GM23338 (cell line): ENCODE data around the gene PRKD1.

Experiments
- CREB1 ChIP-seq: fragments of 250-450 bp; sonication (Bioruptor Pico); IDR thresholded peaks from 2 replicates; pipeline ENCODE4 v1.5.0; 2020; ENCODE audit warnings: low read depth, mild to moderate bottlenecking, moderate library complexity
- EZH2 ChIP-seq: fragments of 200-600 bp; sonication (generic); IDR thresholded peaks from one replicate; pipeline ENCODE4 v1.8.0; 2017; ENCODE audit warnings: antibody characterized with exemption, mild to moderate bottlenecking, low read depth; ENCODE audit not compliant: unreplicated experiment
- EZH2phosphoT487 ChIP-seq: fragments of 200-600 bp; sonication (generic); IDR thresholded peaks from one replicate; pipeline ENCODE4 v1.8.1; 2018; ENCODE audit warnings: antibody characterized with exemption; ENCODE audit not compliant: unreplicated experiment
- JUNB ChIP-seq: IDR thresholded peaks from one replicate; pipeline ENCODE4 v1.6.1; 2016; ENCODE audit warnings: antibody characterized with exemption; ENCODE audit not compliant: unreplicated experiment
- POLR2AphosphoS5 ChIP-seq: IDR thresholded peaks from 2 replicates; pipeline ENCODE4 v1.6.1; 2016; ENCODE audit warnings: antibody characterized with exemption, low read depth
- ZNF114 ChIP-seq: fragments of 250-450 bp; sonication (Bioruptor Pico); IDR thresholded peaks from 2 replicates; pipeline ENCODE4 v1.5.0; 2020; ENCODE audit warnings: mild to moderate bottlenecking, moderate library complexity
- ZNF462 ChIP-seq: fragments of 250-450 bp; sonication (Bioruptor Pico); IDR thresholded peaks from 2 replicates; pipeline ENCODE4 v1.5.0; 2020; ENCODE audit warnings: mild to moderate bottlenecking, moderate library complexity
- TF ChIP-seq, protein P1 (sequence below), 2 experiments: fragments of 200-600 bp in 1 of 2; sonication (generic) in 1 of 2; conservative IDR thresholded peaks; 2 replicates each; pipeline versions ENCODE4 v1.5.1 to v1.6.1; 2016 to 2017; ENCODE audit warnings: antibody characterized with exemption in 2 of 2, low read depth in 2 of 2, mild to moderate bottlenecking in 2 of 2, moderate library complexity in 1 of 2
- TF ChIP-seq, protein P2 (sequence below): IDR thresholded peaks from one replicate; pipeline ENCODE4 v1.6.1; 2018; ENCODE audit warnings: antibody characterized with exemption; ENCODE audit not compliant: unreplicated experiment

DNA sequence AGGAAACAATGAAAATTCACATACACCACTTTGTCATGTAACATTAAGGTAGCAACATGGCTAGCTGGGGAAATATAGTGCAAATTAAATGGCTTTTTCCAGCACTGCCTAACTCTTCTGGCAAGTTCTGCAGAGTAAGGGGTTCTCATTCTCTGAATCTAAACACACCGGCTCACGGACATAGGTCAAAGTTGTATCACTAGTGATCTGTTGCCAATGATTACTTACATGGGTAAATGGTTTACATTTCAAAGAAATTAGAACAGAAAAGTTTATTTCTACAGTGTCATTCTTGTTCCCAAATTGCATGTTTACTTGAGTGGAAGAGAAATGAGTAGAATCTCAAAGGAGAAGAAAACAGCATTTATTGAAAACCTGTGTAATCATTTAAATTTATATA is 381.9 kb downstream of the PRKD1 start:
- TF ChIP-seq EZH2 (no peak), POLR2AphosphoS5 (no peak), ZNF114 (CRISPR knock-in tag) (no peak), ZNF462 (CRISPR knock-in tag) (no peak), JUNB (no peak), EZH2phosphoT487 (no peak), CREB1 (CRISPR knock-in tag) (no peak)
- TF ChIP-seq, protein P1, sequence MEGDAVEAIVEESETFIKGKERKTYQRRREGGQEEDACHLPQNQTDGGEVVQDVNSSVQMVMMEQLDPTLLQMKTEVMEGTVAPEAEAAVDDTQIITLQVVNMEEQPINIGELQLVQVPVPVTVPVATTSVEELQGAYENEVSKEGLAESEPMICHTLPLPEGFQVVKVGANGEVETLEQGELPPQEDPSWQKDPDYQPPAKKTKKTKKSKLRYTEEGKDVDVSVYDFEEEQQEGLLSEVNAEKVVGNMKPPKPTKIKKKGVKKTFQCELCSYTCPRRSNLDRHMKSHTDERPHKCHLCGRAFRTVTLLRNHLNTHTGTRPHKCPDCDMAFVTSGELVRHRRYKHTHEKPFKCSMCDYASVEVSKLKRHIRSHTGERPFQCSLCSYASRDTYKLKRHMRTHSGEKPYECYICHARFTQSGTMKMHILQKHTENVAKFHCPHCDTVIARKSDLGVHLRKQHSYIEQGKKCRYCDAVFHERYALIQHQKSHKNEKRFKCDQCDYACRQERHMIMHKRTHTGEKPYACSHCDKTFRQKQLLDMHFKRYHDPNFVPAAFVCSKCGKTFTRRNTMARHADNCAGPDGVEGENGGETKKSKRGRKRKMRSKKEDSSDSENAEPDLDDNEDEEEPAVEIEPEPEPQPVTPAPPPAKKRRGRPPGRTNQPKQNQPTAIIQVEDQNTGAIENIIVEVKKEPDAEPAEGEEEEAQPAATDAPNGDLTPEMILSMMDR (conservative IDR thresholded peaks at IDR 0.05; ENCODE audit: low read depth in 2 of 2), result no peak
- TF ChIP-seq, protein P2, sequence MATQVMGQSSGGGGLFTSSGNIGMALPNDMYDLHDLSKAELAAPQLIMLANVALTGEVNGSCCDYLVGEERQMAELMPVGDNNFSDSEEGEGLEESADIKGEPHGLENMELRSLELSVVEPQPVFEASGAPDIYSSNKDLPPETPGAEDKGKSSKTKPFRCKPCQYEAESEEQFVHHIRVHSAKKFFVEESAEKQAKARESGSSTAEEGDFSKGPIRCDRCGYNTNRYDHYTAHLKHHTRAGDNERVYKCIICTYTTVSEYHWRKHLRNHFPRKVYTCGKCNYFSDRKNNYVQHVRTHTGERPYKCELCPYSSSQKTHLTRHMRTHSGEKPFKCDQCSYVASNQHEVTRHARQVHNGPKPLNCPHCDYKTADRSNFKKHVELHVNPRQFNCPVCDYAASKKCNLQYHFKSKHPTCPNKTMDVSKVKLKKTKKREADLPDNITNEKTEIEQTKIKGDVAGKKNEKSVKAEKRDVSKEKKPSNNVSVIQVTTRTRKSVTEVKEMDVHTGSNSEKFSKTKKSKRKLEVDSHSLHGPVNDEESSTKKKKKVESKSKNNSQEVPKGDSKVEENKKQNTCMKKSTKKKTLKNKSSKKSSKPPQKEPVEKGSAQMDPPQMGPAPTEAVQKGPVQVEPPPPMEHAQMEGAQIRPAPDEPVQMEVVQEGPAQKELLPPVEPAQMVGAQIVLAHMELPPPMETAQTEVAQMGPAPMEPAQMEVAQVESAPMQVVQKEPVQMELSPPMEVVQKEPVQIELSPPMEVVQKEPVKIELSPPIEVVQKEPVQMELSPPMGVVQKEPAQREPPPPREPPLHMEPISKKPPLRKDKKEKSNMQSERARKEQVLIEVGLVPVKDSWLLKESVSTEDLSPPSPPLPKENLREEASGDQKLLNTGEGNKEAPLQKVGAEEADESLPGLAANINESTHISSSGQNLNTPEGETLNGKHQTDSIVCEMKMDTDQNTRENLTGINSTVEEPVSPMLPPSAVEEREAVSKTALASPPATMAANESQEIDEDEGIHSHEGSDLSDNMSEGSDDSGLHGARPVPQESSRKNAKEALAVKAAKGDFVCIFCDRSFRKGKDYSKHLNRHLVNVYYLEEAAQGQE, result no peak
